OCI-LY7 (cell line): ENCODE results near the gene RIPOR1. TPM values are rescaled to one million over a fixed set of nuclear protein-coding genes. Genes with fewer than 3 reads are reported as not detected.

Experiments
- BruUV-seq: library from RNA; stranded (reverse); fragments of 400-500 nt; replicated peaks from 2 replicates; lab custom pipeline; 2021; lab: Mats Ljungman, UMichigan
- CTCF ChIA-PET: fragments of 300-600 bp; sonication (Branson Sonifier 250); formaldehyde crosslinking; loops from one replicate; lab custom pipeline; 2022; ENCODE audit warnings: antibody characterized with exemption; ENCODE audit not compliant: unreplicated experiment; lab: Charles Lee
- POLR2A ChIA-PET: fragments of 300-600 bp; sonication (Branson Sonifier 250); formaldehyde crosslinking; loops from one replicate; lab custom pipeline; 2022; ENCODE audit warnings: antibody characterized with exemption; lab: Charles Lee
- DNase-seq: peaks from one replicate; pipeline ENCODE4 v3.0.0-alpha.2; 2015; ENCODE audit warnings: low spot score
- H2AFZ ChIP-seq: fragments of 200-600 bp; sonication (generic), shearing (Covaris generic); 2 replicates; pipeline ENCODE4 v1.6.1; 2014; ENCODE audit warnings: mild to moderate bottlenecking, antibody characterized with exemption, low read length, moderate library complexity
- H3K27ac ChIP-seq: fragments of 200-600 bp; sonication (generic); 2 replicates; pipeline ENCODE4 v1.5.1; 2014; ENCODE audit warnings: mixed run types, low read depth, mild to moderate bottlenecking, moderate library complexity, low read length, inconsistent platforms; ENCODE audit not compliant: poor library complexity, severe bottlenecking
- H3K36me3 ChIP-seq: fragments of 200-600 bp; sonication (generic); 2 replicates; pipeline ENCODE4 v1.6.1; 2014; ENCODE audit warnings: mild to moderate bottlenecking, antibody characterized with exemption, low read length, moderate library complexity, mixed read lengths; ENCODE audit not compliant: insufficient read depth
- H3K4me1 ChIP-seq: fragments of 200-600 bp; sonication (generic); 2 replicates; pipeline ENCODE4 v1.5.1; 2014; ENCODE audit warnings: mild to moderate bottlenecking, low read length; ENCODE audit not compliant: insufficient read depth, poor library complexity, severe bottlenecking
- H3K4me2 ChIP-seq: fragments of 200-600 bp; sonication (generic); 2 replicates; pipeline ENCODE4 v1.6.1; 2014; ENCODE audit warnings: mild to moderate bottlenecking, low read length
- H3K4me3 ChIP-seq: fragments of 200-600 bp; sonication (generic); 2 replicates; pipeline ENCODE4 v1.5.1; 2014; ENCODE audit warnings: mild to moderate bottlenecking, low read depth, low read length; ENCODE audit not compliant: poor library complexity, severe bottlenecking
- H3K79me2 ChIP-seq: fragments of 200-600 bp; sonication (generic); 2 replicates; pipeline ENCODE4 v1.6.1; 2016; ENCODE audit warnings: low read depth, mild to moderate bottlenecking, low read length, moderate library complexity, mixed read lengths; ENCODE audit not compliant: insufficient read depth
- H3K9me2 ChIP-seq: fragments of 200-600 bp; sonication (generic); 2 replicates; pipeline ENCODE4 v1.6.1; 2016; ENCODE audit warnings: mild to moderate bottlenecking, low read length, mixed read lengths; ENCODE audit not compliant: insufficient read depth
- H3K9me3 ChIP-seq: fragments of 200-600 bp; sonication (generic); 2 replicates; pipeline ENCODE4 v1.6.1; 2014; ENCODE audit warnings: mild to moderate bottlenecking, mixed run types, low read length, mixed read lengths
- H4K20me1 ChIP-seq: fragments of 200-600 bp; sonication (generic); 2 replicates; pipeline ENCODE4 v1.6.1; 2014; ENCODE audit warnings: mild to moderate bottlenecking, antibody characterized with exemption, low read length, moderate library complexity, mixed read lengths; ENCODE audit not compliant: insufficient read depth
- CTCF ChIP-seq: fragments of 200-600 bp; sonication (generic); conservative IDR thresholded peaks from 2 replicates; pipeline ENCODE4 v1.5.1; 2014; ENCODE audit warnings: mild to moderate bottlenecking, antibody characterized with exemption, low read length, moderate library complexity, mixed read lengths
- EZH2phosphoT487 ChIP-seq: fragments of 200-600 bp; sonication (generic); IDR thresholded peaks from 2 replicates; pipeline ENCODE4 v1.6.1; 2018; ENCODE audit warnings: low read depth, borderline replicate concordance, mild to moderate bottlenecking, mixed run types, antibody characterized with exemption, low read length, moderate library complexity, mixed read lengths
- intact Hi-C: fragments of 100-400 bp; cut with micrococcal nuclease; formaldehyde crosslinking; loops from one replicate; pipeline ENCODE4 v1.10.0; 2022; ENCODE audit not compliant: unreplicated experiment
- total RNA-seq, 2 experiments: library from RNA; depleted of rRNA in 1 of 2; stranded (reverse); fragments of >200 nt in 1 of 2; shearing (Covaris generic) in 1 of 2; gene quantifications; 2 replicates each; pipeline ENCODE4 v1.2.3, GENCODE V29; 2014 to 2022

Gene RIPOR1
- total RNA-seq, 2 experiments from 2014 or later = 9.7 to 40.2 TPM

GRCh38 chr16:67552476-67552875 lies 23.8 kb downstream of the RIPOR1 start:
- DNase-seq = no peak
- peak overlapping the region; percentile 4 for H3K4me3 ChIP-seq
- H2AFZ ChIP-seq = no peak overlapping the region
- no peaks in the 10 kb centered on the region for H3K9me3 ChIP-seq
- H3K4me1 ChIP-seq = peaks cover 98% of the 10 kb centered on the region
- no TSS peak for BruUV-seq
- H3K9me2 ChIP-seq = no peaks in the 10 kb centered on the region
- H4K20me1 ChIP-seq = no peaks in the 10 kb centered on the region
- POLR2A ChIA-PET = interaction anchor here (0.6 to 12.9 kb wide), 5 partner anchors 8 to 108 kb away, joined by 3 to 251 read pairs (median 4); partner anchors contain the start of genes ACD and CTCF
- intact Hi-C loops = no loop called here
- peak overlapping the region; percentile 59 for H3K4me2 ChIP-seq
- peaks cover 83% of the 10 kb centered on the region for H3K79me2 ChIP-seq
- TF ChIP-seq EZH2phosphoT487 = no peak
- no peak for TF ChIP-seq CTCF
- peak overlapping the region; percentile 98 for H3K27ac ChIP-seq
- CTCF ChIA-PET = interaction anchor here (1.3 to 1.6 kb wide), 2 partner anchors 9 to 31 kb away, joined by 4 to 6 read pairs; no protein-coding TSS in a partner anchor
- H3K36me3 ChIP-seq = peaks cover 48% of the 10 kb centered on the region; the same call in 1 of the 2 replicates

- peak; percentile 50 for DNase-seq
- H3K27ac ChIP-seq = peak overlapping the region; percentile 72
- H3K9me2 ChIP-seq = no peaks in the 10 kb centered on the region
- ChIA-PET POLR2A (interaction anchor here (0.7 to 12.9 kb wide), 7 partner anchors 5 to 278 kb away, joined by 3 to 251 read pairs (median 6); partner anchors contain the start of genes CARMIL2 and CTCF), CTCF (interaction anchor here (0.9 to 1.0 kb wide), 2 partner anchors 8 to 9 kb away, joined by 3 to 6 read pairs; no protein-coding TSS in a partner anchor)
- no peak for TF ChIP-seq EZH2phosphoT487
- no peak for TF ChIP-seq CTCF
- intact Hi-C loops = no loop called here
- peak overlapping the region; percentile 55 for H3K4me2 ChIP-seq
- BruUV-seq = TSS peak; percentile 36
- peaks cover 97% of the 10 kb centered on the region for H3K79me2 ChIP-seq
- H3K9me3 ChIP-seq = no peaks in the 10 kb centered on the region
- H3K4me3 ChIP-seq = peak overlapping the region; percentile 10
- peaks cover 57% of the 10 kb centered on the region; the same call in 1 of the 2 replicates for H3K36me3 ChIP-seq
- peaks cover 100% of the 10 kb centered on the region for H3K4me1 ChIP-seq
- no peaks in the 10 kb centered on the region for H4K20me1 ChIP-seq
- no peak overlapping the region for H2AFZ ChIP-seq
Measured at GRCh38 chr16:67555795-67556212, 27.2 kb downstream of the RIPOR1 start.

GRCh38 chr16:67558859-67559258 lies 30.2 kb downstream of the RIPOR1 start:
- BruUV-seq = no TSS peak
- H3K27ac ChIP-seq = peak overlapping the region; percentile 34

More at GRCh38 chr16:67558859-67559258, 30.2 kb downstream of the RIPOR1 start:
- CTCF ChIA-PET = interaction anchor here (0.6 to 1.1 kb wide), 2 partner anchors 12 to 111 kb away, joined by 3 to 7 read pairs; no protein-coding TSS in a partner anchor
- no peak for DNase-seq
- POLR2A ChIA-PET = interaction anchor here (0.7 to 8.0 kb wide), 6 partner anchors 9 to 101 kb away, joined by 3 to 251 read pairs (median 6); partner anchors contain the start of genes ACD, CARMIL2 and PARD6A
- no peaks in the 10 kb centered on the region for H3K9me3 ChIP-seq
- TF ChIP-seq EZH2phosphoT487 (no peak), CTCF (no peak)
- peaks cover 85% of the 10 kb centered on the region for H3K79me2 ChIP-seq
- H3K9me2 ChIP-seq = no peaks in the 10 kb centered on the region
- H3K36me3 ChIP-seq = peaks cover 63% of the 10 kb centered on the region; the same call in 1 of the 2 replicates
- H3K4me3 ChIP-seq = peak overlapping the region; percentile 84
- H3K4me1 ChIP-seq = peaks cover 74% of the 10 kb centered on the region
- peak overlapping the region; percentile 92 for H3K4me2 ChIP-seq
- intact Hi-C loops = no loop called here
- no peaks in the 10 kb centered on the region for H4K20me1 ChIP-seq
- H2AFZ ChIP-seq = no peak overlapping the region
